GM12874 (cell line): ENCODE data around the gene ITFG1.

Source experiments
- CTCF ChIP-seq: IDR thresholded peaks from 2 replicates; pipeline ENCODE4 v1.5.1; 2011; ENCODE audit warnings: low read depth, mild to moderate bottlenecking, control low read depth, low read length, moderate library complexity; ENCODE audit not compliant: insufficient read depth

ITFG1 gene

GRCh38 chr16:47299587-47299986 lies 161.3 kb downstream of the ITFG1 start:
- TF ChIP-seq CTCF = no peak

- no peak for TF ChIP-seq CTCF
Measured at GRCh38 chr16:47284999-47285398, 175.9 kb downstream of the ITFG1 start.

- no peak for TF ChIP-seq CTCF
Measured at GRCh38 chr16:47278306-47278970, 182.4 kb downstream of the ITFG1 start.

GRCh38 chr16:47276522-47276921 lies 184.3 kb downstream of the ITFG1 start:
- no peak for TF ChIP-seq CTCF

GRCh38 chr16:47262938-47263337 lies 197.9 kb downstream of the ITFG1 start:
- TF ChIP-seq CTCF = no peak

- no peak for TF ChIP-seq CTCF
Measured at GRCh38 chr16:47260503-47260902, 200.4 kb downstream of the ITFG1 start.

GRCh38 chr16:47258874-47259461 lies 201.9 kb downstream of the ITFG1 start:
- peak; percentile 64; the same call in 1 of the 2 replicates for TF ChIP-seq CTCF
